Neural progenitor cell (in vitro differentiated cells): ENCODE results near the gene SH3BGRL. TPM values are rescaled to one million over a fixed set of nuclear protein-coding genes. Genes with fewer than 3 reads are reported as not detected.
"Not testable (repeated sequence)": the region's sequence is repeated elsewhere in the genome, so short reads cannot be mapped to it uniquely, and the experiment has no call there.

Experiments
- DNase-seq: peaks from one replicate; pipeline ENCODE4 v3.0.0-alpha.2; 2016; ENCODE audit warnings: low spot score
- H2AFZ ChIP-seq: fragments of 200-600 bp; sonication (generic); replicated peaks from 2 replicates; pipeline ENCODE4 v1.6.1; 2016; ENCODE audit warnings: antibody characterized with exemption
- H3F3A ChIP-seq: fragments of 200-600 bp; sonication (generic); 2 replicates; pipeline ENCODE4 v1.6.1; 2016; ENCODE audit warnings: antibody characterized with exemption, low read depth
- H3K27ac ChIP-seq: fragments of 200-600 bp; sonication (generic); 2 replicates; pipeline ENCODE4 v1.5.1; 2016; ENCODE audit warnings: mild to moderate bottlenecking
- H3K27me3 ChIP-seq: fragments of 200-600 bp; sonication (generic); 2 replicates; pipeline ENCODE4 v1.6.1; 2016; ENCODE audit warnings: mild to moderate bottlenecking, moderate library complexity
- H3K36me3 ChIP-seq: fragments of 200-600 bp; sonication (generic); 2 replicates; pipeline ENCODE4 v1.5.1; 2016
- H3K4me1 ChIP-seq: fragments of 200-600 bp; sonication (generic); 2 replicates; pipeline ENCODE4 v1.6.1; 2016; ENCODE audit warnings: mixed run types
- H3K4me2 ChIP-seq: fragments of 200-600 bp; sonication (generic); 2 replicates; pipeline ENCODE4 v1.6.1; 2016
- H3K4me3 ChIP-seq: fragments of 200-600 bp; sonication (generic); 2 replicates; pipeline ENCODE4 v1.5.1; 2016
- H3K79me2 ChIP-seq: fragments of 200-600 bp; sonication (generic); 2 replicates; pipeline ENCODE4 v1.6.1; 2016; ENCODE audit warnings: low read depth
- H3K9ac ChIP-seq: fragments of 200-600 bp; sonication (generic); 2 replicates; pipeline ENCODE4 v1.6.1; 2016
- H3K9me3 ChIP-seq: fragments of 200-600 bp; sonication (generic); 2 replicates; pipeline ENCODE4 v1.5.1; 2016; ENCODE audit warnings: low read depth
- H4K20me1 ChIP-seq: fragments of 200-600 bp; sonication (generic); 2 replicates; pipeline ENCODE4 v1.6.1; 2016; ENCODE audit warnings: low read depth
- H3K27ac Mint-ChIP-seq: 3 replicates; pipeline ENCODE4 v1.8.0; 2021; ENCODE audit warnings: mixed read lengths
- H3K27me3 Mint-ChIP-seq: 2 replicates; pipeline ENCODE4 v1.8.0; 2022; ENCODE audit warnings: low read depth, mild to moderate bottlenecking, inconsistent platforms, moderate library complexity, mixed read lengths; ENCODE audit not compliant: insufficient read depth
- H3K36me3 Mint-ChIP-seq: 3 replicates; pipeline ENCODE4 v1.8.0; 2021; ENCODE audit warnings: mixed read lengths
- H3K4me1 Mint-ChIP-seq: 3 replicates; pipeline ENCODE4 v1.8.0; 2021; ENCODE audit warnings: mixed read lengths
- H3K4me3 Mint-ChIP-seq: 3 replicates; pipeline ENCODE4 v1.8.0; 2021; ENCODE audit warnings: mild to moderate bottlenecking, moderate library complexity, mixed read lengths
- H3K9me3 Mint-ChIP-seq: 3 replicates; pipeline ENCODE4 v1.8.0; 2020; ENCODE audit warnings: mixed read lengths
- EZH2 ChIP-seq: fragments of 200-600 bp; sonication (generic); IDR thresholded peaks from 2 replicates; pipeline ENCODE4 v1.6.1; 2017; ENCODE audit warnings: antibody characterized with exemption, mild to moderate bottlenecking, moderate library complexity
- EZH2phosphoT487 ChIP-seq: fragments of 200-600 bp; sonication (generic); IDR thresholded peaks from 2 replicates; pipeline ENCODE4 v1.6.1; 2017; ENCODE audit warnings: antibody characterized with exemption
- total RNA-seq: library from RNA; depleted of rRNA; stranded (reverse); fragments of >200 nt; gene quantifications from 2 replicates; pipeline ENCODE4 v1.2.3, GENCODE V29; 2015; ENCODE audit warnings: low replicate concordance
- TF ChIP-seq, protein P1 (sequence below): fragments of 200-600 bp; sonication (generic); IDR thresholded peaks from 2 replicates; pipeline ENCODE4 v1.5.1; 2017; ENCODE audit warnings: antibody characterized with exemption, mild to moderate bottlenecking

SH3BGRL gene
- total RNA-seq, 1 donor from 2014 or later, result 127 TPM

DNA sequence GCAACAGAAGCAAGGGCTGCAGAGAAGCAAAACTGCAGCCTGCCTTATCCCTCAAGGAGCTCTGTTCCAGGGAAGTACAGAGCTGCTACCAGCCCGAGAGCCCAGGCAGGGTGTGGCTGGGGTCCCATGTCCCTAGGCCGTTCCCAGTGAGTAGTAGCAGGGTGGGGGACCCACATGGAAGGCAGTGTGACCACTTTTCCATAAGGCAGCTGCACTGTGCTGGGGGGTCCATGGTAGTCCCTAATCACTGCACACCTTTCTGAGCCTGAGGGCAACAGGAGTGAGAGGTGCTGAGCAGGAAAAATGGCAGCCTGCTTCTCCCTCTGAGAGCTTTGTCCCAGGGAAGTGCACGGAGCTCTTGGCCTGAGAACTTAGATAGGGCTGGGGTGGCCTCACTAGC lies 135.9 kb downstream of the SH3BGRL start:
- no peaks in the 10 kb centered on the region for H3K36me3 Mint-ChIP-seq
- no peak overlapping the region for H2AFZ ChIP-seq
- no peak overlapping the region for H3K4me2 ChIP-seq
- H3K79me2 ChIP-seq, result no peaks in the 10 kb centered on the region
- H3K9ac ChIP-seq, result no peak overlapping the region
- H4K20me1 ChIP-seq, result no peaks in the 10 kb centered on the region
- H3F3A ChIP-seq, result no peaks in the 10 kb centered on the region
- no peak overlapping the region for H3K4me3 Mint-ChIP-seq
- H3K36me3 ChIP-seq, result no peaks in the 10 kb centered on the region
- no peaks in the 10 kb centered on the region for H3K9me3 ChIP-seq
- no peaks in the 10 kb centered on the region for H3K27me3 ChIP-seq
- no peaks in the 10 kb centered on the region for H3K4me1 ChIP-seq
- peaks cover 5% of the 10 kb centered on the region for H3K9me3 Mint-ChIP-seq
- H3K27ac ChIP-seq, result no peak overlapping the region
- DNase-seq, result no peak
- no peak overlapping the region for H3K4me3 ChIP-seq
- no peak overlapping the region for H3K27ac Mint-ChIP-seq
- H3K4me1 Mint-ChIP-seq, result no peaks in the 10 kb centered on the region
- TF ChIP-seq EZH2phosphoT487 (no peak), EZH2 (no peak)
- TF ChIP-seq, protein P1, sequence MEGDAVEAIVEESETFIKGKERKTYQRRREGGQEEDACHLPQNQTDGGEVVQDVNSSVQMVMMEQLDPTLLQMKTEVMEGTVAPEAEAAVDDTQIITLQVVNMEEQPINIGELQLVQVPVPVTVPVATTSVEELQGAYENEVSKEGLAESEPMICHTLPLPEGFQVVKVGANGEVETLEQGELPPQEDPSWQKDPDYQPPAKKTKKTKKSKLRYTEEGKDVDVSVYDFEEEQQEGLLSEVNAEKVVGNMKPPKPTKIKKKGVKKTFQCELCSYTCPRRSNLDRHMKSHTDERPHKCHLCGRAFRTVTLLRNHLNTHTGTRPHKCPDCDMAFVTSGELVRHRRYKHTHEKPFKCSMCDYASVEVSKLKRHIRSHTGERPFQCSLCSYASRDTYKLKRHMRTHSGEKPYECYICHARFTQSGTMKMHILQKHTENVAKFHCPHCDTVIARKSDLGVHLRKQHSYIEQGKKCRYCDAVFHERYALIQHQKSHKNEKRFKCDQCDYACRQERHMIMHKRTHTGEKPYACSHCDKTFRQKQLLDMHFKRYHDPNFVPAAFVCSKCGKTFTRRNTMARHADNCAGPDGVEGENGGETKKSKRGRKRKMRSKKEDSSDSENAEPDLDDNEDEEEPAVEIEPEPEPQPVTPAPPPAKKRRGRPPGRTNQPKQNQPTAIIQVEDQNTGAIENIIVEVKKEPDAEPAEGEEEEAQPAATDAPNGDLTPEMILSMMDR, result no peak
- H3K27me3 Mint-ChIP-seq, result peaks cover 2% of the 10 kb centered on the region

- no peak overlapping the region for H3K9ac ChIP-seq
- no peaks in the 10 kb centered on the region for H3K36me3 ChIP-seq
- no peak overlapping the region for H3K4me2 ChIP-seq
- H4K20me1 ChIP-seq, result no peaks in the 10 kb centered on the region
- no peak for DNase-seq
- Mint-ChIP-seq H3K27ac (no peak overlapping the region), H3K4me3 (no peak overlapping the region), H3K27me3 (peaks cover 2% of the 10 kb centered on the region), H3K36me3 (no peaks in the 10 kb centered on the region), H3K4me1 (no peaks in the 10 kb centered on the region), H3K9me3 (peaks cover 4% of the 10 kb centered on the region)
- H3K9me3 ChIP-seq, result no peaks in the 10 kb centered on the region
- no peak overlapping the region for H3K27ac ChIP-seq
- no peaks in the 10 kb centered on the region for H3K27me3 ChIP-seq
- H3K4me1 ChIP-seq, result no peaks in the 10 kb centered on the region
- H3K79me2 ChIP-seq, result no peaks in the 10 kb centered on the region
- H3K4me3 ChIP-seq, result no peak overlapping the region
- H3F3A ChIP-seq, result no peaks in the 10 kb centered on the region
- no peak for TF ChIP-seq EZH2phosphoT487
- H2AFZ ChIP-seq, result no peak overlapping the region
Measured at GRCh38 chrX:81338924-81339323, 137.0 kb downstream of the SH3BGRL start.

DNA sequence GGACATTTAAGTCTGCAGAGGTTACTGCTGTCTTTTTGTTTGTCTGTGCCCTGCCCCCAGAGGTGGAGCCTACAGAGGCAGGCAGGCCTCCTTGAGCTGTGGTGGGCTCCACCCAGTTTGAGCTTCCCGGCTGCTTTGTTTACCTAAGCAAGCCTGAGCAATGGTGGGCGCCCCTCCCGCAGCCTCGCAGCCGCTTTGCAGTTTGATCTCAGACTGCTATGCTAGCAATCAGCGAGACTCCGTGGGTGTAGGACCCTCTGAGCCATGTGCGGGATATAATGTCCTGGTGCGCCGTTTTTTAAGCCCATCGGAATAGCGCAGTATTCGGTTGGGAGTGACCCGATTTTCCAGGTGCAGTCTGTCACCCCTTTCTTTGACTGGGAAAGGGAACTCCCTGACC lies 143.4 kb downstream of the SH3BGRL start:
- H3K27ac Mint-ChIP-seq, H3K36me3 Mint-ChIP-seq, H2AFZ ChIP-seq, H3F3A ChIP-seq, H3K4me3 ChIP-seq, H3K4me1 Mint-ChIP-seq, H3K9me3 ChIP-seq, H3K4me1 ChIP-seq, H3K27ac ChIP-seq, H3K4me2 ChIP-seq, H3K4me3 Mint-ChIP-seq, H3K27me3 Mint-ChIP-seq, H3K79me2 ChIP-seq, H3K27me3 ChIP-seq, H4K20me1 ChIP-seq, H3K36me3 ChIP-seq, H3K9ac ChIP-seq, DNase-seq: not testable (repeated sequence)
- H3K9me3 Mint-ChIP-seq, result peaks cover 12% of the 10 kb centered on the region

Other genes with a start within 250 kb of the SH3BGRL start
- gene HMGN5, start 189 bp upstream of the SH3BGRL start, total RNA-seq, result 1.9 and 2.3 TPM in 2 replicates